A549 treated with AZD9567 at 1 μM for 4 hours (cell line): ENCODE results near the gene ZRANB3. TPM values are rescaled to one million over a fixed set of nuclear protein-coding genes. Genes with fewer than 3 reads are reported as not detected.

ENCODE experiments used
- total RNA-seq: library from RNA; stranded (reverse); fragments of 200-300 nt; extraction: Qiagen RNA extraction; gene quantifications from 5 replicates; pipeline ENCODE4 v1.2.3, GENCODE V29; 2022; ENCODE audit not compliant: insufficient read depth

Gene ZRANB3
- 5.1 to 11.1 TPM (median 6.5 TPM) in 5 replicates for total RNA-seq

GRCh38 chr2:135530313-135531230 lies at the start of gene ZRANB3:
TSS of gene ZRANB3 (minus strand) at chr2:135531218.

GRCh38 chr2:135531231-135532197 lies 496 bp upstream of the ZRANB3 start, which contains the start of gene R3HDM1:
TSS of gene R3HDM1 (plus strand) at chr2:135531484. CDS start at chr2:135604846, 73,362 bp downstream.

Other genes starting within 250 kb of the ZRANB3 start
- gene R3HDM1, start 266 bp upstream of the ZRANB3 start, total RNA-seq, result 22.7 to 29.5 TPM (median 24.6 TPM) in 5 replicates
- 31.5 to 49.8 TPM (median 43.2 TPM) in 5 replicates for gene UBXN4, start 210.6 kb upstream of the ZRANB3 start, total RNA-seq